Measurements from ENCODE around the gene DLGAP1.

The DLGAP1 gene

GRCh38 chr18:4251206-4251605 is 203.9 kb downstream of the DLGAP1 start:
- TF ChIP-seq CTCF (IDR thresholded peaks at IDR 0.05; ENCODE audit: low read depth, low read length): no peak
- no peak for DNase-seq (ENCODE audit: low read depth in 2 of 2)
- no peak overlapping the region for H3K4me3 ChIP-seq (replicated peaks in 1 of 2; ENCODE audit: low read depth in 2 of 2, low read length in 2 of 2)

GRCh38 chr18:4250141-4250540 is 205.0 kb downstream of the DLGAP1 start:
- no peak for TF ChIP-seq CTCF (IDR thresholded peaks at IDR 0.05; ENCODE audit: low read depth, low read length)
- no peak overlapping the region for H3K4me3 ChIP-seq (replicated peaks in 1 of 2; ENCODE audit: low read depth in 2 of 2, low read length in 2 of 2)
- no peak for DNase-seq (ENCODE audit: low read depth in 2 of 2)

GRCh38 chr18:4248686-4249085 is 206.4 kb downstream of the DLGAP1 start:
- no peak for DNase-seq (ENCODE audit: low read depth in 2 of 2)
- no peak for TF ChIP-seq CTCF (IDR thresholded peaks at IDR 0.05; ENCODE audit: low read depth, low read length)
- no peak overlapping the region for H3K4me3 ChIP-seq (replicated peaks in 1 of 2; ENCODE audit: low read depth in 2 of 2, low read length in 2 of 2)

- no peak for TF ChIP-seq CTCF (IDR thresholded peaks at IDR 0.05; ENCODE audit: low read depth, low read length)
- DNase-seq (ENCODE audit: low read depth in 2 of 2): no peak
- H3K4me3 ChIP-seq (replicated peaks in 1 of 2; ENCODE audit: low read depth in 2 of 2, low read length in 2 of 2): no peak overlapping the region
Measured at GRCh38 chr18:4246374-4246773, 208.7 kb downstream of the DLGAP1 start.

GRCh38 chr18:4245456-4245855 is 209.7 kb downstream of the DLGAP1 start:
- TF ChIP-seq CTCF (IDR thresholded peaks at IDR 0.05; ENCODE audit: low read depth, low read length): no peak
- no peak for DNase-seq (ENCODE audit: low read depth in 2 of 2)
- no peak overlapping the region for H3K4me3 ChIP-seq (replicated peaks in 1 of 2; ENCODE audit: low read depth in 2 of 2, low read length in 2 of 2)

GRCh38 chr18:4242431-4243161 is 212.5 kb downstream of the DLGAP1 start:
- DNase-seq (ENCODE audit: low read depth in 2 of 2): no peak
- no peak overlapping the region for H3K4me3 ChIP-seq (replicated peaks in 1 of 2; ENCODE audit: low read depth in 2 of 2, low read length in 2 of 2)
- no peak for TF ChIP-seq CTCF (IDR thresholded peaks at IDR 0.05; ENCODE audit: low read depth, low read length)
